SKM-1 treated with dmso at 0.1 percent for 144 hours (cell line): Measurements from ENCODE around the gene ROBO1.
"Not testable (repeated sequence)": the region's sequence is repeated elsewhere in the genome, so short reads cannot be mapped to it uniquely, and the experiment has no call there.

Experiments used
- DNase-seq: peaks from one replicate; lab custom pipeline; 2025; ENCODE audit not compliant: unreplicated experiment; lab: John Stamatoyannopoulos, UW

ROBO1 gene

DNA sequence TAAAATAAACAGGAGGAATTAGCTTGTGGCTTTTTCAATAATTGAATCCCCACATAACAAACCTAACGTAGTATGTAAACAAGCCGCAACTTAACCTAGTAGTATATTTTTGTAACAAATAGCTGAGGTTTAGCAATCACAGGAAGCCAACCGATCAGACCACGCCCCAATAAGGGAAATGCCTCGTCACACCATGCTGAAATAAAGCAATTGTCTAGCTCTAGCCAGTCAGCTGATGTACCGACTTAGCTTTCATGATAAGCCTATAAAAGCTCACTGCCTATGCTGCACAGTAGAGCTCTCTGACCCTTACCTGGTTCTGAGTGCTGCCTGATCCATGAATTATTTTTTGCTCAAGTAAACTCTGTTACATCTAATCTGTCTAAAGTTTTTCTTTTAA lies 208.9 kb downstream of the ROBO1 start:
- DNase-seq: no peak

DNA sequence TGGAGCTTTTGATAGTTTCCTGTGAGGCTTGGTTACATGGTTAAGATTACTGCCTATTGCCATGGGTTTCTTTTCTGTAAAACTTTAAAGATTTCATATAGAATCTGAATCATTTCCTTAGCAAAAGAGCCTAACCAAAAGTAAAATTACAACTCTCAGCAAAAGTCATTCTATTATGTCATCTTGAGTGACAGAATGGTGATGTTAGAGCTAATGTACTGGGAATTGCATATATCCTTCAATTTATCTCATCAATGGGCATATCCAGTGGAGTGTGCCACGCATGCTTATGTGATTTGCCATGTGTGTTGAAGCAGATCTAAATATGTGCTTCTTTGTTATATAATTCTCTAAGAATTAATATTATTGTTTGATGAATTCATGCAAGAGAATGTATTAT lies 212.1 kb downstream of the ROBO1 start:
- no peak for DNase-seq

DNA sequence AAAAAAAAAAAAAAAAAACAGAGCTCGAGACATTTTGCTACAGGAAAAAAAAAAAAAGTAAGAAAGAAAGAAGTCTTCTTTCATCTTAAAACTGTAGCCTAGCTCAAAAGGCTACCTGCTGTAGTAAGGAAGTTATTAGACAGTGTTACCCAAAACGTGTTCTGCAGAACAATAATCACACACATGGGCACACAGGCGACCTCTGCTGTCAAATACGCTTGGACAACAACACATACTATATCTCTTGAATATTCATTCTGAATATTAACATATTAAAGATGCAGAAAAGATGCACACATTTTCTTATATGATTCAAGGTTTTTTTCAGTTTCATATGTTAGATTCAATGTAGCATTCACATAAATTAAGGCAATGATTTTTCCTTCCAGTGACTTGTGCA lies 215.8 kb downstream of the ROBO1 start:
- DNase-seq: no peak

DNA sequence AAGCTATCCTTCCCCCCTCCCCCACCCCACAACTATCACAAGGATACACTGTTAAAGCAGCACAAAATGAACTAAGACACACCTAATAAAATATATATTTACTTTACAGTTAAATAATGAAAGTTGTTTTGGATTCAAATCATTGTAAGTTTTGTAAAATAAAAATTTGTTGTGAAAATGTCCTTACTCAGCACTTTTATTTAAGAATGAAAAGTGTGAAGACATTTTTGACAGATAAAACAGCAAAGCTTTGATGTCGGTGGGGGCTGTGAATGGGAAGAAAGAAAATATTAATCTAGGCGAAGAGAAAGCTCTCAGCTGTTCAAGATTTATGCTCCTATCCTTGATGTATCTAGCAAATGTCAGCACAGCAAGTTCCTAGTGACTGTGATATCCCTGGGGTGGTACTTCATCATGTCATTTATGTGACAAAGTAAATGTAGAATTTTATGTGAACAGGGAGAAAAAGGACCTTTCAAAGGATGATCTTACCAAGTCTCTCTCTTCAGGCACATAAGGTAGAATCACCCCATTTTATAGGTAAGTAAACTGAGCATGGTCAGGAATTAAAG lies 216.4 kb downstream of the ROBO1 start:
- DNase-seq: no peak

DNA sequence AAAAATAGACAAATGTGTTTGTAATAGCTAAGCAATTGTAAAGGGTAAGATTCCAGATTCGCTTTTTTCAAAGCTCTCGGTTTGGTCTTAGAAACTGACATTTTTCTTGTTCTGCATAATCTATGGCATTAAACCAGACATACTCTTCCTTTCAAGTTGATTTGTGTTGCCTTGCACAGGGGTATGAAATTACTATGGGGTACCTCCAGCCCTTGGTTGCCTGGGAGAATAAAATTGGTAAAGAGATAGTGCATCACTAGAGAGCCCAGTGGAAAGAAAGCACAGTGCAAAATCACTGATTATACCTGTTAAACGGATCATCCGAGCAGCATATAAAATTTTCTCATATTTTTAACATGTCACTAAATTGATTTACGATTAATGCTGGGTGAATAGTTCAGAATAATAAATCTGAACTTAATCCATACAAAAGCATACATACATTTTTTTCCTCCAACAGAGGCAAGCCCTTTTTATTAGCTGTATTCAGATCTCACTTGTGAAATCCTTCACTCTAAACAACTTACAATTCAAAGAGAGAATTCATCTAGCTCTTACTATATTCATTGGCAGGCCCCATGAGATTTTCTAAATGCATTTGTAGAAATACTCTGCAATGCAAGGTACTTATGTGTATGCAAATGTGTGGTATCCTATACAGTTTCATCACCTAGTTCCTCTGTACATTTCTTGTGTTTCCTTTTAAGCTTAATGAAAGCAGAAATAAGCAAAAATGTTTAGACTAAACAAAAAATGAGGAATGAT lies 224.4 kb downstream of the ROBO1 start:
- DNase-seq: no peak

DNA sequence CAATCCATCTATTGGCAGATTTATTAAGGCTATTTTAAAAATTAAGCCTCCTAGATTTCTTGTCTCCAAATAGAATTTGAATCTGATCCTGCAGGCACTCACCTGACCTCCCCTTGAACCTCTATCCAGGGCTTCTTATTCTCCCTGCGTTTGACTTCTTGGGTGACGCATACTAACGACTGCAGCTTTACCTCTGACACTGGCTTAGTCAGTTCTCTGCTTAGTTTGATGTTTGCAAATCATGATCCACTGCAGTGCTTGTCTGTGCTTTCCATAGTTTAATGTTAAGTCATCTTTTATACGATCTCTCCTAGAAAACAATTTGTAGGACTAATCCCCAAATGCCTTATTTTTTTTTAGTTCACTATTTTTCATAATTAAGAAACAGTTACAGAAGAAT lies 233.1 kb downstream of the ROBO1 start:
- DNase-seq: no peak

DNA sequence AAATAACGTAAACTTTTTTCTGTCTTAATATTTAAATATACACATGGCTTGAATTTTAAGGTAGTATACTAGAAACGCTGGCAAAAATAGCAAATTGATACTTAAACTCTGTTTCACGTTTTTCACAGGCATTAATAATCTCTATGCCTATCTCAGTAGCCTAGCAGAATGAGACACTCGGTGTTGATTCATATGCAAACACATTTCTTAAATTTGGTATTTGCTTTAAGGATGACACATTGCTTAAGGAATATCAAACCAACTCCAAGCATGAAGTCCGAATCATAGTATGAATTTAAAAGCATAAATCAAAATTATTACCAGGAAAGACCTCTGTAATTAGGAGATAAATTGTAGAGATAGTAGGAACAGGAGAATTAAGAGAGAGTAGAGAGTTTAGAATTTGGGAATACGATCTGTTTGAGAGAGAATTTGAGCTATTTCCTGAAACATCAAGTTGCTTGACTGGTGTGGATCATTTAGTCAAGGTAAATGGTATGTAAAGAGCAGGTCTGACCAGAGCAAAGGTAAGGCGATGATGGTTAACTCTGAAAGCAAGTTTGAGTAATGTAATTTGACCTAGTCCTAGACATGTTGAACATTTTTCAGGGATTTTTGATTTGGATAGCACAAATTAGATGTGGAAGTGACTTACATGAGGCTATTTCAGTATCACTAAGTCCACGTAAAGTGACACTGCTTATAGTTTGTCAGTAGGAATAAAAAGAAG lies 236.1 kb downstream of the ROBO1 start:
- DNase-seq: no peak

DNA sequence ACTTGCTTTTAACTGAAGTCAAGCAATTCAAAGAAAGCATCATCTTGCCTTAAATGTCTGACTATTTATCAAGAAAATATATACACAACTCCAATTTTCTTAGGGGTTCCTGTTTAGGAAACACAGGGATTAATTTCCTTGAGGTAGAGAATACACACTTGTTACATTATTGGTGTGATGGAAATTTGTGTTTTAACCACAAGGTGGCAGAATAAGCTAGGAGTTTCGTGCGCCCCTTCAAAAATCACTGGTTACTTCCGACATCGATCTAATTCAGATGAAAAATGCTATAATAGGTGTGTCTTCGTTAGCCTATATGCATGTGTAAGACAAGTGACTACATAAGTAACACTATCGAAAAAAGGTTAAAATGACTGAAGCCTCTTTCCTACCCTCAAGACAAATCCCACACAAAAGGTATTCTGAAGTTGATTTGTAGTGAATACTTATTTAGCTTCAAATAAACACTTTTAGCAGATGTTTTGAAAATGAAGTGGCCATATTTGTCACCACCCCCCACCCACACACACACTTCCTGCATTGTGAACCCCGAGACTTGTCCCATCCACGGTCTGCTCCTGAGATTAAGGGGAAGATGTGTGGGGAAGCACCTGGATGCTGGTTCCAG lies 246.5 kb downstream of the ROBO1 start:
- peak; percentile 33 for DNase-seq

DNA sequence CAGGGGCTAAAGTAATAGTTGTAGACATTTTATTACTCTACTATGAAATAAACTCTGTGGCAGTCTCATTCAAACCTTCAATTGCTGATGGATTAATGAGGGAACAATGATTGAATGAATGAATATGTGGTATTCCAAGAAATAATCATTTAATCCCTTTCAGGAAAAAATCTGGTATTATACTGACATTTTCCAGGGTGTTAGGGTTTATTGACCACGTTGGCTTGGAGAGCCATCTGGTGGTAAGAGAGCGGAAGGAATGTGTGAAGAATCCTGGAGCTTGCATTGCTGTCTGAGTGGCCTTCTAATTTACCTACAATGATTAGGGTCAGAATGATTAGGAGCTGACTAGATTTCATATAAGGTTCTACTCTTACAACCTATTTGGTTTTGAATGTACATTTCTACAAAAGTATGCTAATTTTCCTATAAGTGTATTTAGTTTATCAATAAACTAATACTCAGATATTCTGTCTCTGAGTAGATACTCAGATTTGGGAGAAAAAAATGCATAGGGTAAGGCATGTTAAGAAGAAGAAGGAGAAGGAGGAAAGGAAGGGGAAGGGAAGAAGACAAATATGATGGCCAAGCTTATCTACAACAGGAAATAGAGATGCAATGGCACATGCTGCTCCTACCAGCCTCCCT lies 249.9 kb downstream of the ROBO1 start:
- DNase-seq: peak; percentile 33

DNA sequence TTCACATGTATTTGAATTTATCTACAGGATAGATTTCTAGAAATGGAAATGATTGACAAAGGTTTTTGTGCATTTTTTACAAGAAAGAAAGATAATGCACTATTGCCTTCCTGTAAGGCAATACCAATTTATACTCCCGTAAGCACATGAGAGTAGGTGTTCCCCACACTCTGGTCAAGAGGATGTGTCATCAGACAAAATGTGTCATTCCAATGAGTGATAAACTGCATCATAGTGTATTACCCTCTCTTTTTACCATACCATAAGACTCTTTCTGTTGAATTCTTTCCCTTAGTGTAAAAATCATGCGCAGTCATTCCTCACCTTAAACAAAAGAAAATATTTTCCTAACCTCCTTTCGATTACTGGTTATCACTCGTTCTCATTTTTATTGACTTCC lies 251.0 kb downstream of the ROBO1 start:
- no peak for DNase-seq

DNA sequence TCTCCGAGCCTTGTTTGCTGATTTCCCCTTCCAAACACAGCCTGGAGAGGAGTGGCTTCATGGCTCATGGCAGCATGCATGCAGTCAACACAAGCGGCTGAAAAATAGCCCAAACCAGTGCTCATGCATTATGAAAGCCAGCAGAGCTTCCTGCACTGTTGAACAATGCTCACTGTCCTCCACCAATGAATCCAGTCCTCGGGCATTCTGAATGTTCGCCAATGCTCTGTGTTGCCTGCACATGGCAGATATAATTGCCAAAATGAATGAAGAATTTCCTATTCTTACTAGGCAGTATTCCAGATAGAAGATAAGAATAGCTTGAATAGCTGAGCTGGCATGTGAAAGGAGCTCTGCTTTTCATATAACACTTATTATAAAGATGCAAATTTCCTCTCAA lies 252.7 kb downstream of the ROBO1 start:
- DNase-seq: no peak

DNA sequence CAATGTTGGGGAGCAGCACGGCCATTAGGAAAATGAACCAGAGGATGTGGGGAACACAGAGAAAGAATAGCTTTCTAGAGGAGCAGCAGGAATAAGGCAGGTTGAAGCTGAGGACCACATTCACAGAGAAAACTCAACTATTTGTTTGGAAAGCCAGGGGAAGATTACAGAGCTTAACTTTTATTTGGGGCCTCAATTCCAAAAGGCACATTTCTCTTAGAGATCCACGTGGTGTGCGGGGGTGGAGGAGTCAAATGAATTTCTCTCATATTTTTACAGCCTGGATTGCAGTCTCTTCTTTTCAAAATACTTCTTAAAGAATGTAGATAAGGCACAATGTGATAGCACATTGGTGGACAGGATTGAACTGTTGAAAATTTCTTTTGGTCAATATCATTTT lies 253.7 kb downstream of the ROBO1 start:
- DNase-seq: no peak

DNA sequence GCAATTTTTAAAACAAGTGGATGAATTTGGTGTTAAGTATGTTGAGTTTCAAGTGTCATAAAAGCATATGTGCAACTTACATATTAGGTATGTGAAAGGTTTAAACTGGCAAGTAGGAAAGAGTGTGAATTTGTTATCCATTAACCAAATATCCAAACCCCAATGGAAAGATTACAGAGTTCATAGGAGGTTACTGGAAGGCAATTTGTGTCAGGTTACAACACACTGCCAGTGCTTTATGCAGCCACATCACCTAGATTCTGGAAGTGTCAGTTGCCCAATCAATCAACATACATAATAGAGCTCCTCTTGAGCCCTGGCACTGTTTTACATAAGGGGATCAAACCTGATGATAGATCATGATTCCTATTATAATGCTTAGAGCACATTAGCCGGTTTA lies 261.0 kb downstream of the ROBO1 start:
- no peak for DNase-seq

DNA sequence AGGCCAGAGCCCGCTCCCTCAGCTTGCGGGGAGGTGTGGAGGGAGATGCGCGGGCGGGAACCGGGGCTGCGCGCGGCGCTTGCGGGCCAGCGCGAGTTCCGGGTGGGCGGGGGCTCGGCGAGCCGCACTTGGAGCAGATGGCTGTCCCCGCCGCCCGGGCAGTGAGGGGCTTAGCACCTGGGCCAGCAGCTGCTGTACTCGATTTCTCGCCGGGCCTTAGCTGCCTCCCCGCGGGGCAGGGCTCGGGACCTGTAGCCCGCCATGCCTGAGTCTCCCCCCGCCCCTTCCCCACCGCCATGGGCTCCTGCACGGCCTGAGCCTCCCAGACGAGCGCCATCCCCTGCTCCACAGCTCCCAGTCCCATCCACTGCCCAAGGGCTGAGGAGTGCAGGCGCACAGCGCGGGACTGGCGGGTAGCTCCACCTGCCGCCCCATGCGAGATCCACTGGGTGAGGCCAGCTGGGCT lies 265.5 kb downstream of the ROBO1 start:
- DNase-seq: not testable (repeated sequence)

DNA sequence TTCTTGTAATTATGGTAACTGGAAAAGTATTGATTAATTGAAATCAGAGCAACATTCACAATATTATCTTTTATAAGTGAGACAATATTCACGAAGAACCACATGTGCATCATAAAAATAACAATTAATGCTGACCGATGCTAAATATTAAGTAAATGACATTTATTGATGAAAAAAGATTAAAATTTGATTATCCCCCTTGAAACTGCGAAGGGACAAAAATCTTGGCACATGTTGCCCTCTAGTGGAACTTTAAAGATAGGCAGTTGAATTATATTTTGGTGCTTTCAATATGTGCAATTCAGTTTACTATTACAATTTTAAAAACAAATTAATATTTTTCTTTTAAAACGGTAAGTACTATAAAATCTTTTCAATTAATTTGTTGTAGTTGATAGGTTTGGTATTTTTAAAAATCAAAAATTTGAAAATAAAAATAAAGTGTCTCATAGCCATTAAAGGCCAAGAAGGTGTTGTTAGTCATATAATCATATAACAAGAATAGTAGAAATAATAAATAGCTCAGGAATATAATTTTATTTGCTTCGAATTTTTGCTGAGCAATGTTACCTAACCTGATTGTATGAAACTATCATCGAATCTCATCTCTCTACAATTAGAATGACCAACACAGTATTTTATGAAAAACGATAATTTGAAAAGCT lies 270.2 kb downstream of the ROBO1 start:
- DNase-seq: peak; percentile 6

DNA sequence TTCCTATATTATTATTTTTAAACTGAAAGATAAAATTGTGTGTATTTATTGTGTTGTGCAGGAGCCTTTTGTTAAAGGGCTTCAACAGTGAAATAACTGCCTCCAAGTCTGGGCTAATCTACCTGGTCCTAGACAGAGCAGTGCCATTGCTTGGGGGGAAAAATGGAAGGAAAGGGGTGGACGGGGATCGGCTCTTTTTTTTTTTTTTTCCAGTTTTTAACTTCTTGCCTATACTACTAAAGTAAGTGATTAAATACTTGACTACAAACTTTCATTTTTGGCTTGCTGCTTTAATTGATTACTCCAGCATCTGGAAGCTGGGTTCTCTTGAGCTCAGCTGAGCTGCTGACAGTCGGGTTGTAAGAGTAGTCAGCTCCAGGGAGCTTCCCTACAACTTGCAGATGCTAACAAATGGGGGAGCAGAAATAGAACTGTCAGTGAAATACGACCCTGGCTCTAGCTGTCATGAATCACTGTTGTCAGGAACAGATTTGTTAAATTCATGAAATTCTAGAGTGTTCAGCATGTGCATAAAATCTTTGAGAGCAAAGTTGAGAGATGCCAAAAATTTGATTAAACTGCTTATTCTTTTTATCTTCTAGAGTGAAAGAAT lies 276.7 kb downstream of the ROBO1 start:
- no peak for DNase-seq

DNA sequence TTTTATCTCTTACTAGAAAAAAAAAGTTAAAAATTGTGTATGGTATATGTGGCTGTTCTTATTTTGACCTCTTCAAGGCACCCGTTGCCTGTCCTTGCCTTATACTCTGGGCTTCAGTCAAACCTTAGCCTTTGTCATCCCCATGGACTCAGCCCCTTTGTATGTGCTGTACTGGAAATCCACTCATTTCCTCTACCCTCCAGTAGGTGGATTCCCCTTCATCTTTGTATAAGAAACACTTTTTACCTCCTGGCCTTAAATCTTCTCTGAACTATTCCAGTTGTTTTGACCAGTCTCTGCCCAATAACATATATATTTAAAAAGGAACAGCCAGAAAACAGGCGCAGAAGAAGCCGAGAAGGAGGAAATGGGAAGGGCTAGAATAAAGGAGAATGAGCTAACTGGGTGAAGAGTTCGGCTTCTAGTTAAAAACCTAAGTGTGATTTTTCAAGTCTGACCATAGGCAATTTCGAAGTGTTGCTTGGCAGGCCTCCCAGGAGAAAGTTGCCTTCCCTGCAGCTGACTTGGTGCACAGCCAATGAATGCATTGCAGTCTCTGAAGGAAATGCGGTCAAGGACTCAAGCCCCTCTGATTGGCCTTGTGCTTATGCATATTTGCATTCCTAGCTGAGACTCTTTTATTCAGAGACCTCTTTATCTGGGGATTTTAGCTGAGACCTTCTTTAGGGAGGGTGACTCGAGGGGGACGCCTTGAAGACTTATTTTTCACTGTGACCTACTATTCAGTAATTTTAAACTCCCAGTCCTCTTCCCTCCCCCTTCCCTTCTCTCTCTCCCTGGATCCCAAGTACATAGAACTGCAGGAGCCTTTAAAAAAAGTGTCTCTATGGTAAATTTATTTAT lies 277.4 kb downstream of the ROBO1 start:
- DNase-seq: no peak

DNA sequence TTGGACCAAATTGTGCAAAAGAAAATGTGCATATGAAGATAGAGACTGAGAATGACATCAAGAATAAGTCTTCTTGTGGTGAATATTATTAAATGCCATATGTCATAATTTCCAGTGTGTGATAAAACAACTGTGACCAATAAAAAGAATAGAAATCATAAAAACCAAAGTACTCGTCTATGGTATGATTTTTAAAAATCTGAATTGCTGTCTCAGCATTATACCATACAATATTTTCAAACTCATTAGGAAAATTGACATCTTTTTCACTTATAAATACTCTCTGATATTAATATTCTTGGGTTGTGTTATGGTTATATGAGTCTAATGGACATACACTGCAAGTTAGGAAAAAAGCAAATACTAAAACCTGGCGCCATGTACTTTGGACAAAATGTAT lies 279.4 kb downstream of the ROBO1 start:
- DNase-seq: no peak

DNA sequence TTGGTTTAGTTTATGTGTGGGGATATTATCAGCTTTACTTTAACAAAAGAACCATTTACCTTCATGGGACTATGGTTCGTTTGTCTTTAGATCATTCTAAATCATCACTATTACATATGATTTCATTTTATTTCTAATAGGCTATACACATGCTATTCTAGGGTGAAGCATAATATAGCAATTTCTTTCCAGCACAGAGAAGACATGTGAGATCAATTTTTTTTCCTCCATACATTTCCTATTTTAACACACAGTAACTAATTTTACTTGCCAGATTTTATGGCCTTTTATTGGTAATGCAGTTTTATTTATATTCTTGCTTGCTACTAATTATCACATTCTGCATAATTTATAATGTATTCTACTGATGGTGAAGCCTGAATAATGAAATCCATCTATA lies 287.1 kb downstream of the ROBO1 start:
- DNase-seq: no peak
